Activated CD8-positive, alpha-beta memory T cell treated with anti-CD3 and anti-CD28 coated beads for 48 hours (primary cell): Measurements from ENCODE around the gene CBR4.

ENCODE experiments used
- DNase-seq, 3 experiments: peaks; one replicate each; pipeline ENCODE4 v3.0.0-alpha.2; 2020; ENCODE audit warnings: low read depth in 2 of 3, low spot score in 2 of 3

Gene CBR4

DNA sequence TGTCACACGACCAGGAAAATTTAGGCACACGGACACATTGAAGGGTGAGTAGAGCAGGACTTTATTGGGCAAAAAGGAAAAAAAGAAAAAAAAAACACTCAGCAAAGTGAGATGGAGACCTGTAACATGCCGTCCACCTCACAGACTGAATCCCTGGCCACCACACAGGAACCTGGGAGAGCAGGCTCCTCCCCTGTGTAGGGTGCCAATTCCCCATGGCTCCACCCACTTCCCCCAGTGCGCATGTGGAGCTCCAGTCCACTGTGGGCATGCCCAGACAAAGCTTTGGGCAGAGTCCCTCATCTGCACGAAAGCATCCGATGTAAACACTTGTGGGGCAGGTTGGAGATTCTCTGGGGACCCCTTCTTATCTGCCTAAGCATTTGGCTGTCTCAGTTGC lies 23.6 kb upstream of the CBR4 start:
- DNase-seq = no peak

DNA sequence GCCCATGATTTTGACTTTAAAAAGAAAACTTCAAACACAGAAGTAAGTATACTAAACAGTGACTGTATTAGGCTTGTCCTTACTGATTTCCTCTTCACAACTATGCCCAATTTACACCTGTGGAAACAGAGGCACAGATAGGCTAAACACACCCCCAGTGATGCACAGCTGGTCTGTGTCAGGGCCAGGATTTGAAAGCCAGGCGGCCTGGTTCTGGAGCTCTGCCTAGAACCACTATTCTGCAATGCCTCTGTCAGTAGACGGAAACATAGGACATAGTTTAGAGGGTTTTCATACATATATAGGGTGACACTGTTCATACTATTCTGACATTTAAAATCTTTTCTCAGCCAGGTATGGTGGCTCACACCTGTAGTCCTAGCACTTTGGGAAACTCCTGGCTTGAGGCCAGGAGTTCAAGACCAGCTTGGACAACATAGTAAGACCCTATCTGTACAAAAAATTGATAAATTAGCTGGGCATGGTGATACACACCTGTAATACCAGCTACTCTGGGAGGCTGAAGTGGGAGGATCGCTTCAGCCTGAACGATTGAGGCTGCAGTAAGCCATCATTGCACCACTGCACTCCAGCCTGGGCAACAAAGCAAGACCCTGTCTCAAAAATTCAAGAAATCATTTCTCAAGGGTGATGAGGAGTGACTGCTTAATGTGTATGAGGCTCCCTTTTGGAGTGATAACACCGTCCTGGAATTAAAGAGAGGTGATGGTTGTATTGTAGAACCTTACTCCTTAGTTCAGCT lies 23.0 kb upstream of the CBR4 start:
- no peak for DNase-seq

DNA sequence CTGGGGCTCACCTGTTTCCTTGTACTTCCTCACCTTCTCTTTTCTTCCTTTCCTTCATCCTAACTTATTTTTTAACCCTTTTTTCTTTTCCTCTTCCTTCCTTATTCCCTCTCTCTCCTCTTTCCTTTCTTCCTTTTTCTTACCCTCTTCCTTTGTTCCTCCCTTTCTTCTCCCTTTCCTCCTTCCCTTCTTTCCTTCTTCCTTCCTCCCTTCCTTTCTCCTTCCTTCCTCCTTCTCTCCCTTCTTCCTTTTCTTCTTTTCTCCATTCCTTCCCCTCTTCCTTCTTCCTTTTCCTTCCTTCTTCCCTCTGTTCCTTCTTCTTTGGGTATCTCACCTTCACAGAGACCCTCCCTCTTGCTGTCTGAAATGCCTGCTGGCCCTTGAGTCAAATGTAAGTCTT lies 22.1 kb upstream of the CBR4 start:
- no peak for DNase-seq

- no peak for DNase-seq
Measured at GRCh38 chr4:169031392-169031791, 21.3 kb upstream of the CBR4 start.

DNA sequence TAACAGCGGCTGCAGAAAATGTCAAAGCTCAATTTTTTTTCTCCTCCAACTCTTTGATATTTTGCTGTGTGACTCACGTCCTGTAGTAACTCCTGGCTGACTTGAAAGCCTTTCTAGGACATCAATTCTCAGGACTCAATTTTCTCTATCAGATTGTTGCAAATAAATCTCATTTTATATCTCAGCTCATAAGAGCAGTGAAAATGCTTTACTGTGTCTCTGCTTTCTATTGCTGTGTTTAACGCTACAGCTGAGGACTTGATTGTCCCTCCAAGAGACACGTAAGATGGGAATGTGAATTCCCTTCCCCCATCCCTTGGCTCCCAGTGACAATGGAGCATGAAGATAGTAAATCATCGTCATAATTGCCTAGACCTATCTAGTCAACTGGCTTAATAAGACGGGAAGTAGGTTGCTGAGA lies 20.5 kb upstream of the CBR4 start:
- no peak for DNase-seq

DNA sequence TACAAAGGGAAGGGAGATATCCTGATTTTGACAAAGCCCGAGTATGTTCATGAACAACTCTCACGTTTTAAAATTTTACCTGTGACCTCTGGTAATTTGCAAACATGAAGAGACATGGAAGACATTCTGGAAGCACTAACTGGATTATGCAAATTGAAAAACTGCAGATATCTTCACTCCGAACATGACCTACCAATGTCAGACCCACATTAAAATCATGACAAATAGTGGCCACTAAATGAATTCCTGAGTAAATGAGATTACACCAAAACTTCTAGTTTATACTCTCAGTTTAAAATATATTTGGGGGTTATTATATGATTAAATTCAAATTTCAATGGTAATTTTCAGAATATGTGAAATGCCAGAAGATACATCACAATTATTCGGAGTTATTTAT lies 19.9 kb upstream of the CBR4 start:
- no peak for DNase-seq

DNA sequence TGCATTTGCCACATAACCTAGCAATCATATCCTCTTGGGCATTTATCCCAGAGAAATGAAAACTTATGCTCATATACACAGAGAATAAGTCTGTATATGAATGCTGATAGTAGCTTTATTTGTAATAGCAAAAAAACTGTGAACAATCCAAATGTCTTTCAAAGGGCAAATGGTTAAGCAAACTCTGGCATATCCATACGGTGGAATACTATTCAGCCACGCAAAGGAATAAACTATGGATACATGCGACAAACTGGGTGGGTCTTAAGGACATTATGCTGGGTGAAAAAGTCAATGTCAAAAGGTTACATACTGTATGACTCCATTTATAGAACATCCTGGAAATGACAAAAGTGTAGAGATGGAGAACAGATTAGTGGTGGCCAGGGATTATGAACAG lies 17.6 kb upstream of the CBR4 start:
- no peak for DNase-seq

DNA sequence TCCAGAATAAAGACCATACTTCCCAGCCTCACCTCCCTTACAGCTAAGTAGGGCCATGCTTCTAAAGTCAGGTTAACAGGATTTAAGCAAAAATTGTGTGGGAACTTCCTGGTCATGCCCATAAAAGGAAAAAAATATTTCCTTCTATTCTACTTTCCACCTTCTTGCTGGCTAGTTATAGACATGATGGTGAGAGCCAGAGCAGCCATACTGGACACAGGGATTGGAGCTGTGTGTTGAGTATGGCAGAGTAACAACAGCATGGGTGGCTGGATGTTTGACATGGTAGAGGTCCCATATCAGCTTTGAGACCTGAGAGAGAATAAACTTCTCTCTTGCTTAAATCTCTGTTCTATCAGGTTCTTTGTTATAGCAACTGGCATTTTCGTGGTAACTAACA lies 15.1 kb upstream of the CBR4 start:
- DNase-seq = no peak

DNA sequence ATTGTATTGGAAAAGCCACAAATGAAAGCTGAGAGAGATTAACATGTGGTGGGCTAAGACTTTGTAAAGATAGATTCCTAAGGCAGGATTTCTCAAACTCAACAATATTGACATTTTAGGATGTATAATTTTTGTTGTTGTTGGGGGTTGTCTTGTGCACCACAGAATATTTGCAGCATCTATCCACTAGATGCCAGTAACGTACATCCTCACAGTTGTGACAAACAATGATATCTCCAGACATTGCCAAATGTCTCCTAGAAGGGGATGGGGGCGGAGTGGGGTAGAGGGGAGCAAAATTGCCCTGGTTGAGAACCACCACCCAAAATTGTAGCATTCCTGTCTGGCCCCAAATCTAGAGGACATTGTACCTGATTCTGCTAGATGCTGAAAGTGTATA lies 14.7 kb upstream of the CBR4 start:
- no peak for DNase-seq

GRCh38 chr4:169018406-169018805 lies 8.4 kb upstream of the CBR4 start:
- DNase-seq = no peak

DNA sequence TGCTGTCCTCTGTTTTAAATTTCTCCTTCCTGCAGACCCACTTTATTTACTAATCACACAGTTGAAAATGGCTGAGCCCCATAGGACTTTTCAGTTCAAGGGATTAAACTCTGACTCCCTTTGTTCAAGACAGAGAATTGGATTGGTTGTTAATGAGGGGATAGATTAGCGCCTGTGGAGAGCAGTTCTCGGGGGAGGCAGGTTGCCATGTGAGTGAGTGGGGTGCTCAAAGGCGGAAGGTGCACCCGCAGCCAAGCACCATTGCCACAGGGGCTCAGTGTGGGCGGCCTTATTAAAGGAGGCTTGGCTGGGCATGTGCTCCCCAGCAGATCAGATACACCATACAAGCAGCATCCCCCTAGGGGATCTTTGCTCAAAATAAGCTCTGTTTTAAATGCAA lies 7.9 kb upstream of the CBR4 start:
- DNase-seq = no peak

- DNase-seq = no peak
Measured at GRCh38 chr4:169015186-169015623, 5.2 kb upstream of the CBR4 start.

GRCh38 chr4:169014586-169014985 lies 4.5 kb upstream of the CBR4 start:
- DNase-seq = no peak

DNA sequence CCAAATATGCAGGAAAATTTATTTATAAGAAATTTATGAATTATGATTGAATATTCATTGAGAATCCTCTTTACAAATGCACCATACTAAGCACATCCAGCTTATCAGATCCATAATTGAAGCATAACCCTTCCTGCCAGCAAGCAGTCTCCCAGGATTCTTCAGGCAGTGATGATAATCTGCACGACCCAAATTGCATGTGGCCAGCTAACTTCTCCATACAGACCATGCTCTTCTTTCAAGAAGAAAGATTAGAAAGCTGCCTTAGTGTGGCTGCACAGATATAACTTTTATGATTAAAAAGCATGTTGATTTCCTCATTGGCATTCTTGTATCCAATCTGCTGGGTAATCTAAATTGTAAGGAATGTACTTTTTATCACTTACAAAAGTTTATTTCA lies 3.3 kb upstream of the CBR4 start:
- no peak for DNase-seq

- DNase-seq = no peak
Measured at GRCh38 chr4:169012049-169012448, 2.0 kb upstream of the CBR4 start.

DNA sequence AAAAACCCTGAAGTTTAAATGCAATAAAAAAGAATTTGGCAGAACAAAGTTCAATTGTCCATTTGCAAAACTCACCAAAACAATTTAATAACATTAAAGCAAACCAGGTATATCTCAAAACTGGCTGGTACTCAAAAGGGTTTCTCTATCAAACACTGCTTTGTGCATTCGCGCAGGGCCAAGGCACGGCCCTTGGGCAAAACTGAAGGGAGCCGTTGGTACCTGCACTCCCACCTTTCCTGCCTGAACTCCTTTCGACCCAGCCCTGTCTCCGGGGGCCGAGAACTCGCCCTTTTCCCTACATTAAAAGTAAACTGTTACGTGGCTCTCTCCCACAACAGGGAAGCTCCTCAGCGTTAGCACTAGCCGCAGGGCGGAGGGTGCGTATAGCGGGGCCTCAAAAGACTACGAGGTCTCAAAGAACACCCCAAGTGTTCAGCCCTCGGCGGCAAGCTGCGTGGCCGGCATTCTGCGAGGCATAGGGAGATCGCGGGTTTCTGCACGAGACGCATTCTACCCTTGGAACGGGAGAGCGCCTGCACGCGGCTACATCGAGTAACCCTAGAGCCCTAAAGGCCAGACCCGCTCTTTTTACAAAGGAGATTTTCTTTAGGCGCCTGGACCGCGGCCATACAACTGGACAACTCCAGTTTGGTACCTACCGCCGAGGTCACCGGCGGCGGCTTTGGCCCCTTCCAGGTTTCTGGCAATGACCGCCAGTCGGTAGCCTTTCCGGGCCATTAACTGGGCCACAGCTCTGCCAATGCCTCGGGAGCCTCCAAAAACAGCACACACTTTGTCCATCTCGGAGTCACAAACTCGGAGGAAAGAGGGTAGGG lies 550 bp downstream of the CBR4 start:
- peak; percentile 15 to 32 (median 24) for DNase-seq

DNA sequence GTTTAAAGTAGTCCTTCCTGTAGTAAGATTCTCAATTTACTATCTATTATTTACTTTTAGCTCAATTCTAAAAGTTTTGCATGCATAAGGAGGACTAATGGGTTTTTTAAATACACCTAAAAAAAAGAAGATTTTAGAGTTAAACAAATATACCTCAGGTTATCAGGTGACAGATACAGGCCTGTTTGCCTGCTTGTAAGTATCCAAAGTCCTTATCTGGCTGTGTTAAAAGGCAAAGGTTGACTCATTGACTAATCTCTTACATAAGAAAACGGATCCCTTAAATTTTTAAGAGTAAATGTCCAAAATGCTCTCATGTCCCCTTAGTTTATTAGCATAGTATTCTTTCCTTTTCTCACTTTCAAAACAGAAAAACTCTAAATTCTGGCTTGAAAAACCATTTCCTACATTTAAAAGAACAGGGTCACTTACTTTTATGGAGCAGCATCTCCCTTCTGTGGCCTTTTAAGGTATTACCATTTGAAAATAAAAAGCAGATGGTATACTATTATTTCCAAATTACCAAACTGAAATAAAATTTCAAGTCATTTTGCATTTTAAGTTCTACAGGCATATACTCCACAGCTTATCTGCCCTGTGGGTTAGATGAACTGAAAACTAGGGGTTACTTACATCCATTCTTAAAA lies 4.5 kb downstream of the CBR4 start:
- DNase-seq = no peak

GRCh38 chr4:169000315-169000714 lies 9.7 kb downstream of the CBR4 start:
- no peak for DNase-seq

GRCh38 chr4:168999809-169000208 lies 10.2 kb downstream of the CBR4 start:
- DNase-seq = no peak

DNA sequence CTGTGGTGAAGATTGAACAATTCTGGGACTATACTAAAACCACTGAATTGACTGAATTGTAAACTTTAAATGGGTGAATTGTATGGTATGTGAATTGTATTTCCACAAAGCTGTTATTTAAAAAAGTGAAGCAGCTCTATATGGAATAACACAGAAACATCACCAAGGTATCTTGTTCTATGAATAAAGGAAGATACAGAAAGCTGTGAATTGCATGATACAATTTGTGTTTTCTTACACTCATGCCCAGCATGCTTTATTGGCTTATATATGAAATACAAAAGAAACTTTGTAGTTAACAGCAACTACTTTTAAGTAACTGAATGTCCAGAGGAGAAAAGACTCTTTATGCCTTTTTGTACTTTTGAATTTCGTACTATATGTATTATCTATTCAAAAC lies 11.5 kb downstream of the CBR4 start:
- no peak for DNase-seq

DNA sequence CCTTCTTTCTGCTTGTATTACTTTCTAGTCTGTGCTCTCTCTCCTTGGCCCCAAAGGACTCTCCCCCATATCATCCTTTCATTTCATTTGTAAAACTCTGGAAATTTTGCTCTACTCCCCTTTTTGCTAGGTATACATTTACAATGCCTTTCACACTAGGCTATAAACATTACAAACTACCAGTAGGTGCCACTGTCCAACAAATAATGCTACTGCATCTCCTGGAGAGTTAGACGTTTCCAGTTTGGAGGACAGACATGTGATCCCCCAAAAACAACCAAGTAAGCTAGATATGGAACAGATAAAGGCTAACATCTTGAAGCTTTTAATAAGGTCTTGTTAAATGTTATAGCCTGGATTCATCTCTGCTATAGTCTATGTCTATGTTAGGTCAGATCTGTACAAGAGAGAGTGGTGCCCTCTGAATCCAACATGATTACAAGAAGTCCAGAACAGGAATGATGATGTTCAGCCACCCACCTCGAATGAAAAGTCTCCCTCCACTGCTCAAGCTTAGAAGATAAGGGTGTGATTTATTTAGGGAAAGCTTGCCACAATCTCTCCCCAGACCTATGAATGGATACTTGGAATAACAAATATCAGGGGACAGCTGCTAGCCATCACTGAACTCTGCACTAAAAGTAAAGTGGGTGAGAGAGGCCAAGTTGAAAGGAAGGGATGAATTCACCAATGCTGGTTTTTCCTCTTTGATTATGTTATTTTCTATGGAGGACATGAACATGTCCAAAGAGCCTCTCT lies 14.3 kb downstream of the CBR4 start:
- no peak for DNase-seq
